ENCODE results near the gene FRMD8. TPM values are rescaled to one million over a fixed set of nuclear protein-coding genes. Genes with fewer than 3 reads are reported as not detected.

FRMD8 gene
- total and polyA plus RNA-seq, 2 experiments from 2014 or later, result 25.4 to 106 TPM

DNA sequence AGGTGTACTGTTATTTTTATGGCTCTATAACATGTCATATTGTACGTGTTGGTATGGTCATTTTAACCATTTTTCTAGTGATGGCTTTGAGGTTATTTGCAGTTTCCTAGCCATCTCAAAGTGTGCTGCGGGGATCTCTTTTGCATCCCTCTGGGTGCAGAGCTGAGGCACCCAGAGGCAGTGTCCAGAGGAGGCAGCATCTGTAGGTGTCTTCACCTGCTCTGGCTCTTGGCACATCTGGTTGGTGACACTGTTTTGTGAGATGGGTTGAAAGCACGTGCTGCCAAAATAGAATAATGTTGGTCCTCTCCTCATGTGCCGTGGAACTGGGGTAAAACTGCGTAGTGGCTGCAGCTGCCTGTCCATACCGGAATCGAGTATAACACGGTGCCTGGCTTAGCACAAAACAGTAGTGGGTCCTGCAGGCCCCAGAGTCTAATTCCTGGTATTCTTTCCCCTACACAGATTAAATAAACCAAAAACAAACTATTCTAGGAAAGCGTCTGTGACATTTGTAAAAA is 49.0 kb downstream of the FRMD8 start:
- Histone ChIP-seq H3K27ac (peak overlapping the region; percentile 100), H3K36me3 (ENCODE audit: low read depth) (peaks cover 71% of the 10 kb centered on the region), H3K27me3 (replicated peaks; ENCODE audit: insufficient read depth) (no peaks in the 10 kb centered on the region), H3K4me2 (ENCODE audit: unreplicated experiment) (peak overlapping the region; percentile 96), H3K9me3 (ENCODE audit: low read depth) (no peaks in the 10 kb centered on the region), H4K20me1 (ENCODE audit: insufficient read depth) (peaks cover 74% of the 10 kb centered on the region), H3K4me3 (peak overlapping the region; percentile 93), H2AFZ (no peak overlapping the region), H3K9ac (peak overlapping the region; percentile 100), H3K9me2 (ENCODE audit: insufficient read depth) (no peaks in the 10 kb centered on the region), H3F3A (ENCODE audit: insufficient read depth) (peaks cover 99% of the 10 kb centered on the region), H3K79me2 (ENCODE audit: insufficient read depth) (peaks cover 99% of the 10 kb centered on the region), H3K4me1 (ENCODE audit: insufficient read depth) (peaks cover 74% of the 10 kb centered on the region)
- DNase-seq, result peak; percentile 39
- TF ChIP-seq EZH2 (IDR thresholded peaks at IDR 0.05; ENCODE audit: insufficient read depth, poor library complexity, severe bottlenecking) (no peak), EZH2phosphoT487 (IDR thresholded peaks at IDR 0.05; ENCODE audit: insufficient read depth, low read depth) (no peak)
- WGBS, 2 experiments (ENCODE audit: low coverage in 1 of 2, low lambda C conversion rate in 2 of 2, missing lambda C conversion rate in 2 of 2), result 70 to 76% methylated on average over 9 of the region's 9 CpGs
- in situ Hi-C loops (cut with MboI), result no loop called here

DNA sequence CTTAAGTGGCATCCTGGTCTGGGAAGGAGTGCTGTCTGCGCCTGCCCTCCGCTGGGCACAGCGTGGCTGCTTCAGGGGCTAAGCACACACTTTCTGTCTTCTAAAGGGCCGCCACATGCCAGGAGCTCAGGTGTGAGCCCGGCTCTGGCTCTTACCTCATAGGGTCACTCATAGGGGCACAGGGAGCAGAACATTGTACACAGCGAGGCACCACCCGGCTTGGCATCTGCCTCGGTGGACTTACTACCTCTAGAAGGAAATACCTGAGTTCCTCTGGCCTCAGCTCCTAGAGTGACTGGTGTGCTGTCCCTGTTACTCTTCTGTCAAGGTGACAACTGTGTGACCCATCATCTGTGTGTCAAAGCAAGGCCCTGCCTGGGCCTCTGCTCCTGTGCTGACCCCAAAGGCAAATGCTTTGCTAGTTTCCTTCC is 49.6 kb downstream of the FRMD8 start:
- Histone ChIP-seq H3K4me1 (ENCODE audit: insufficient read depth) (peaks cover 72% of the 10 kb centered on the region), H2AFZ (no peak overlapping the region), H3K4me3 (peak overlapping the region; percentile 93), H3K4me2 (ENCODE audit: unreplicated experiment) (peak overlapping the region; percentile 96), H3K27ac (peak overlapping the region; percentile 100), H3K9me2 (ENCODE audit: insufficient read depth) (no peaks in the 10 kb centered on the region), H4K20me1 (ENCODE audit: insufficient read depth) (peaks cover 70% of the 10 kb centered on the region), H3K9ac (peak overlapping the region; percentile 100), H3F3A (ENCODE audit: insufficient read depth) (peaks cover 99% of the 10 kb centered on the region), H3K36me3 (ENCODE audit: low read depth) (peaks cover 71% of the 10 kb centered on the region), H3K79me2 (ENCODE audit: insufficient read depth) (peaks cover 99% of the 10 kb centered on the region), H3K27me3 (replicated peaks; ENCODE audit: insufficient read depth) (no peaks in the 10 kb centered on the region), H3K9me3 (ENCODE audit: low read depth) (no peaks in the 10 kb centered on the region)
- peak; percentile 38 for DNase-seq
- 70 to 73% methylated on average over 8 of the region's 8 CpGs for WGBS, 2 experiments (ENCODE audit: low coverage in 1 of 2, low lambda C conversion rate in 2 of 2, missing lambda C conversion rate in 2 of 2)
- no peak for TF ChIP-seq EZH2 (IDR thresholded peaks at IDR 0.05; ENCODE audit: insufficient read depth, poor library complexity, severe bottlenecking)
- no peak for TF ChIP-seq EZH2phosphoT487 (IDR thresholded peaks at IDR 0.05; ENCODE audit: insufficient read depth, low read depth)
- in situ Hi-C loops (cut with MboI), result no loop called here

DNA sequence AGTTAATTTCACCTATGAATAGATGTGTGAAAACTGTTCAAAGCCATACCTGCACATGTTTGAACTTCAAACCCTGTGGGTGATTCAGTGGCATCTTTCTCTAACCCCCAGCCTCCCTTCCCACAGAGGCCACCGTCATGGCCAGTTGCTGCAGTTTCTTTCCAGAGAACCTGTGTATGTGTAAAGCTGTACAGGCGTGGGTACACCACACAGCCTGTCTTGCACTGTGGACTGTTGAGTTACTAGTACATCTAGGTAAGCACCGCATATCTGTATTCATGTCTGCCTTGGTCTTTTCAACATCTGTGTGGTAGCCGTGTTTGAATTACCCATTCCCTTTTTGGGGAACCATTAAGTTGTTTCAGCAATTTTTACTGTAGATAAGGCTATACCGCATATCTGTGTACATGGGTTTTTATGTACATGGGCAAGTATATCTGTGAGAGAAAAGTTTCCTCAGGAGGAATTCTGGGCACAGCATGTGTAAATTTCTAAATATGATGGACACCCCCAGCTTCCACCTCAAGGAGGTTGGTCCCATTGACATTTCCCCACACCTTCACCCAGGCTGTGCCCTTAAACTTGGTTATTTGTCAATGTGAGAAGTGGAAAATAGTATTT is 50.1 kb downstream of the FRMD8 start:
- Histone ChIP-seq H3F3A (ENCODE audit: insufficient read depth) (peaks cover 99% of the 10 kb centered on the region), H2AFZ (no peak overlapping the region), H4K20me1 (ENCODE audit: insufficient read depth) (peaks cover 66% of the 10 kb centered on the region), H3K36me3 (ENCODE audit: low read depth) (peaks cover 76% of the 10 kb centered on the region), H3K79me2 (ENCODE audit: insufficient read depth) (peaks cover 99% of the 10 kb centered on the region), H3K27ac (peak overlapping the region; percentile 100), H3K9me3 (ENCODE audit: low read depth) (no peaks in the 10 kb centered on the region), H3K27me3 (replicated peaks; ENCODE audit: insufficient read depth) (no peaks in the 10 kb centered on the region), H3K4me3 (peak overlapping the region; percentile 93), H3K4me1 (ENCODE audit: insufficient read depth) (peaks cover 72% of the 10 kb centered on the region), H3K9ac (peak overlapping the region; percentile 100), H3K4me2 (ENCODE audit: unreplicated experiment) (peak overlapping the region; percentile 96), H3K9me2 (ENCODE audit: insufficient read depth) (no peaks in the 10 kb centered on the region)
- peak; percentile 59 for DNase-seq
- in situ Hi-C loops (cut with MboI), result no loop called here
- no peak for TF ChIP-seq EZH2 (IDR thresholded peaks at IDR 0.05; ENCODE audit: insufficient read depth, poor library complexity, severe bottlenecking)
- TF ChIP-seq EZH2phosphoT487 (IDR thresholded peaks at IDR 0.05; ENCODE audit: insufficient read depth, low read depth), result no peak
- WGBS, 2 experiments (ENCODE audit: low coverage in 1 of 2, low lambda C conversion rate in 2 of 2, missing lambda C conversion rate in 2 of 2), result 47% methylated on average over 5 of the region's 5 CpGs

DNA sequence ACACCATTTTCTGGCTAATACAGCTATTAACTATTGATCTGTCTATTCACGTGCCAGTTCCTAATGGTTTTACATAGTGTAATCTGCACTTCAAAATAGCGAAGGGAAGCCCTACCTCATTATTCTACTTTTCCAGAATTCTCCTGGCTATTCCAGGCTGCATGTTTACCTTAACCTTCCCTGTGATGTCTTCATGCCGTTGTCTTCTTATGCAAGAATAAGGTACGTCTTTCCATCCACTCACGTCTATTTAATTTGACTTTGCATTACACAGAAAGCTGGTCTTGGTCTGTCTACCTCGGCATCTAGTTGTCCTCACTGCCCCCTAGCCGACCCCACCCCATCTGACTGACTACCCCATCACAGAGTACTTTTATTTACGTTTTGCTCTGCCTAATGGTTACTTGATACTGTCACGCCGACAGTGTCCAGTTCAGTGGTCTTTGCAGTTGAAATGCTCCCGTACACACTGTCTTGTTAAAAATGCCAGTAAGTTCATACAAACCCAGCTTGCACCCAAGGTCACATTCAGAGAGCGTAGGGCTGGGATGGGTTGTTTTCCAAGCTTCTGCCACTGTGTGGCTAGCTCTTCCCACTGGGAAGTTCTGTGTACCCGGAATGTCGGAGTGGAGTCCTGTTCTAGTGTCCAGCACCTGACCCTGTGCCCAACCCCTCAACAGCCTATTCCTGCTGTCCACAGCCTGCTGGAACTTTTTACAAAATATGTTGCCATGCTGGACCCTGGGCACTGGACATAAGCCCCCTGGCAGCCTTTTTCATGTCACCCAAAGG is 51.2 kb downstream of the FRMD8 start:
- TF ChIP-seq EZH2 (IDR thresholded peaks at IDR 0.05; ENCODE audit: insufficient read depth, poor library complexity, severe bottlenecking) (no peak), EZH2phosphoT487 (IDR thresholded peaks at IDR 0.05; ENCODE audit: insufficient read depth, low read depth) (no peak)
- Histone ChIP-seq H3K4me3 (peak overlapping the region; percentile 35), H3K79me2 (ENCODE audit: insufficient read depth) (peaks cover 99% of the 10 kb centered on the region), H3K4me1 (ENCODE audit: insufficient read depth) (peaks cover 76% of the 10 kb centered on the region), H3K27me3 (replicated peaks; ENCODE audit: insufficient read depth) (no peaks in the 10 kb centered on the region), H3K9me3 (ENCODE audit: low read depth) (no peaks in the 10 kb centered on the region), H3K9me2 (ENCODE audit: insufficient read depth) (no peaks in the 10 kb centered on the region), H4K20me1 (ENCODE audit: insufficient read depth) (peaks cover 60% of the 10 kb centered on the region), H3K36me3 (ENCODE audit: low read depth) (peaks cover 72% of the 10 kb centered on the region), H3K27ac (peak overlapping the region; percentile 100), H3K4me2 (ENCODE audit: unreplicated experiment) (peak overlapping the region; percentile 42), H2AFZ (no peak overlapping the region), H3F3A (ENCODE audit: insufficient read depth) (peaks cover 99% of the 10 kb centered on the region), H3K9ac (peak overlapping the region; percentile 100)
- in situ Hi-C loops (cut with MboI), result no loop called here
- peak; percentile 44 for DNase-seq
- WGBS, 2 experiments (ENCODE audit: low coverage in 1 of 2, low lambda C conversion rate in 2 of 2, missing lambda C conversion rate in 2 of 2), result 59 to 64% methylated on average over 14 of the region's 14 CpGs
